ENCODE measurements around the gene BIN2. TPM values are rescaled to one million over a fixed set of nuclear protein-coding genes. Genes with fewer than 3 reads are reported as not detected.

The BIN2 gene
- total RNA-seq, 1 experiment from 2014 or later, result not detected

DNA sequence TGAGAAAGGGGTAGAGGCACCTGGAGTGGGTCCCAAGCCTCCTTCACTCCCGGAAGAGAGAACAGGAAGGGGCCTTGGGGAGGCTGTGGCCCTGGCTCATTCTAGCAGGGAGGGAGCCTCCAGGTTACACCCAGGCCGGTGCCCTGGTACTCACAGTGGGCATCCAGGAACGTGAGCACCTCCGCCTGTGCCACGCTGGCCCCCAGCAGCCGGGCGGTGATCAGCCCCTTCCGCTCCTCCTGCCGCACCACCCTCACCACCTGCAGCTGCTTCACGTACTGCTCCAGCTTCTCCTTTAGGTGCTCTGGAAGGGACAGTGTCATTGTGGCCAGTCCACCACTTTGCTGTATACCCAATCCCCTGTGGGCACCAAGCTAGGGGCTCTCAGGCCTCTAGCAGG lies 41.3 kb upstream of the BIN2 start:
- peaks cover 11 to 20% of the 10 kb centered on the region in 2 experiments for H3K4me1 Mint-ChIP-seq

More for the DNA sequence above, 41.3 kb upstream of the BIN2 start:
- Histone ChIP-seq H3K4ac (ENCODE audit: low read depth, low read length) (no peak overlapping the region), H2BK20ac (ENCODE audit: low read depth, low read length, poor library complexity, severe bottlenecking) (no peak overlapping the region), H3K27ac (ENCODE audit: insufficient read length, low read depth, low read length) (no peak overlapping the region), H4K5ac (ENCODE audit: insufficient read length, low read depth, low read length) (no peak overlapping the region), H3K27me3 (ENCODE audit: insufficient read depth, low read length) (no peaks in the 10 kb centered on the region), H2BK12ac (ENCODE audit: insufficient read length, low read depth, low read length) (no peak overlapping the region), H3T11ph (ENCODE audit: low read length) (no peak overlapping the region), H3K23ac (ENCODE audit: insufficient read length, low read depth, low read length) (no peak overlapping the region), H3K79me2 (ENCODE audit: insufficient read depth, low read length) (no peaks in the 10 kb centered on the region), H3K79me1 (ENCODE audit: insufficient read depth, low read depth, low read length, poor library complexity, severe bottlenecking) (no peaks in the 10 kb centered on the region), H3K23me2 (ENCODE audit: insufficient read length, low read depth, low read length, poor library complexity, severe bottlenecking) (no peaks in the 10 kb centered on the region), H2AK5ac (ENCODE audit: insufficient read length, low read length) (no peak overlapping the region), H3K56ac (ENCODE audit: insufficient read length, low read depth, low read length) (no peak overlapping the region), H4K91ac (ENCODE audit: insufficient read length, low read depth, low read length) (no peak overlapping the region), H3K9ac (ENCODE audit: extremely low read depth, insufficient read length, low read length) (no peak overlapping the region), H2BK5ac (ENCODE audit: insufficient read length, low read length) (no peak overlapping the region), H4K8ac (replicated peaks; ENCODE audit: insufficient read length, low read depth, low read length) (no peak overlapping the region), H3K9me3 (ENCODE audit: control insufficient read depth, low read depth, low read length) (no peaks in the 10 kb centered on the region), H3K4me1 (ENCODE audit: insufficient read depth, low read length) (no peaks in the 10 kb centered on the region), H2BK120ac (ENCODE audit: low read depth, low read length, poor library complexity, severe bottlenecking) (no peak overlapping the region), H3K4me2 (ENCODE audit: insufficient read depth, insufficient read length, low read length) (no peak overlapping the region), H2AFZ (ENCODE audit: low read length) (no peak overlapping the region), H3K18ac (ENCODE audit: insufficient read length, low read depth, low read length) (no peak overlapping the region), H2BK15ac (ENCODE audit: low read depth, low read length) (no peak overlapping the region), H4K20me1 (ENCODE audit: control insufficient read depth, insufficient read depth, insufficient read length) (peaks cover 3% of the 10 kb centered on the region), H3K14ac (ENCODE audit: insufficient read depth, low read length) (no peak overlapping the region)
- DNase-seq, result no peak
- no peaks in the 10 kb centered on the region for H3K9me3 Mint-ChIP-seq
- no peak overlapping the region for H3K4me3 Mint-ChIP-seq
- H3K27me3 Mint-ChIP-seq (ENCODE audit: low read depth), result no peaks in the 10 kb centered on the region
- H3K36me3 Mint-ChIP-seq (ENCODE audit: insufficient read depth in 1 of 3, low read depth in 3 of 3), result peaks cover 0 to 22% (median 9%) of the 10 kb centered on the region in 3 experiments; a peak in 3 of 7 replicates
- WGBS (ENCODE audit: extremely low coverage, insufficient read length, low lambda C conversion rate), result no CpG with 5 or more reads among the region's 10 CpGs
- TF ChIP-seq, protein P1, sequence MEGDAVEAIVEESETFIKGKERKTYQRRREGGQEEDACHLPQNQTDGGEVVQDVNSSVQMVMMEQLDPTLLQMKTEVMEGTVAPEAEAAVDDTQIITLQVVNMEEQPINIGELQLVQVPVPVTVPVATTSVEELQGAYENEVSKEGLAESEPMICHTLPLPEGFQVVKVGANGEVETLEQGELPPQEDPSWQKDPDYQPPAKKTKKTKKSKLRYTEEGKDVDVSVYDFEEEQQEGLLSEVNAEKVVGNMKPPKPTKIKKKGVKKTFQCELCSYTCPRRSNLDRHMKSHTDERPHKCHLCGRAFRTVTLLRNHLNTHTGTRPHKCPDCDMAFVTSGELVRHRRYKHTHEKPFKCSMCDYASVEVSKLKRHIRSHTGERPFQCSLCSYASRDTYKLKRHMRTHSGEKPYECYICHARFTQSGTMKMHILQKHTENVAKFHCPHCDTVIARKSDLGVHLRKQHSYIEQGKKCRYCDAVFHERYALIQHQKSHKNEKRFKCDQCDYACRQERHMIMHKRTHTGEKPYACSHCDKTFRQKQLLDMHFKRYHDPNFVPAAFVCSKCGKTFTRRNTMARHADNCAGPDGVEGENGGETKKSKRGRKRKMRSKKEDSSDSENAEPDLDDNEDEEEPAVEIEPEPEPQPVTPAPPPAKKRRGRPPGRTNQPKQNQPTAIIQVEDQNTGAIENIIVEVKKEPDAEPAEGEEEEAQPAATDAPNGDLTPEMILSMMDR (conservative IDR thresholded peaks at IDR 0.05), result no peak
- H3K27ac Mint-ChIP-seq, result no peak overlapping the region
